ENCODE results near the gene DEFB123.
"Not testable (repeated sequence)": the region's sequence is repeated elsewhere in the genome, so short reads cannot be mapped to it uniquely, and the experiment has no call there.

- TF ChIP-seq POLR2A (IDR thresholded peaks at IDR 0.05; ENCODE audit: low read length); GATA1 (IDR thresholded peaks at IDR 0.05; ENCODE audit: low read depth, low read length): not testable (repeated sequence)
These were observed 30.5 kb downstream of the DEFB123 start for GRCh38 chr20:31470946-31471345.
